Melanocyte of skin (primary cell): ENCODE measurements around the gene DERL2. TPM values are rescaled to one million over a fixed set of nuclear protein-coding genes. Genes with fewer than 3 reads are reported as not detected.

Source experiments
- total RNA-seq, 2 donors: library from RNA; depleted of rRNA; stranded (reverse); fragments of >200 nt; gene quantifications; 2 replicates each; pipeline ENCODE4 v1.2.3, GENCODE V29; 2012

DERL2 gene
- 10 to 100 TPM; 21.3 to 30.6 TPM for total RNA-seq

DNA sequence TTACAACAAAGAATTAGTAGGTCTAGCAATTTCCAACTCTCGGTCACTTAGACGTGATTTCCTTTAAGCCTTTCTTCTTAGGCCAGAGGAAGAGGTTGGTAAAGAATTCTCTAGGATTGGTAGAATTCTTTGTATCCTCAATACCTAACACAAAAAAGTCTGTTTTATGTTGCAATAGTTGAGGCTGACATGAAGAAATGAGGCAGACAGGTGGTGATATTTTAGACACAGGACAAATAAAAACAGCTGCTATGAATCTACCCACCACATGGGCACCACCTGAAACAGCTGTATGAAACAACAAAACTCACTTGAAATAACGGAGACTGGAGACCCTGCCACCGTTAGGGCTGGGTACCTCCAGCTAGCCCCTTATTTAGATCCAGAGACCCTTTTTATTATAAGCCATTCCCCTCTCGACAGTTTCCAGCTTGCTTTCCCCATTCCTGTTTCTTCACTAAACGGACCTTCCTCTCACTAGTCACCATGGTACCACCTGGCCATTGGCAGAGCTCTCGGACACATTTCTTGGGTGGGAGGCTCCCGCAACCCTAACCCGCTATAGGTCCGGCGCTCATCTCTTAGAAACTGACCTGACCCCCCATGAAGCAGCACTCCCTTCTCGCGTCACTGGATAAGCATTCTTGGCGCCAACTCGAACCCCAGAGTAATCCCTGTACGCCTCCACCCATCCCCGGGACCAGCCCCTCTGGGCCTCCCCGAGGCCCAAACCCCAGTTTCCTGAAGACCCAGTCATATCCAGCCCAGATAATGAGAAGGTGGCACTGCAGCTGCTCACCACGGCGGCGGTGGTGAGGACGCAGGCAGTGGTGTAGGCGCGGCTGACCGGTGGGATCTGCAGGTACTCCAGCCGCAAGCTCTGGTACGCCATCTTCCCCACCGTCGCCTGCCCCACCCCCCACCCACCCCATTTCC, at the start of gene DERL2:
Gene DERL2 (minus strand): TSS at position 909 of the 936 bp plus-strand sequence. CDS start 17 bp downstream, at position 892.

DNA sequence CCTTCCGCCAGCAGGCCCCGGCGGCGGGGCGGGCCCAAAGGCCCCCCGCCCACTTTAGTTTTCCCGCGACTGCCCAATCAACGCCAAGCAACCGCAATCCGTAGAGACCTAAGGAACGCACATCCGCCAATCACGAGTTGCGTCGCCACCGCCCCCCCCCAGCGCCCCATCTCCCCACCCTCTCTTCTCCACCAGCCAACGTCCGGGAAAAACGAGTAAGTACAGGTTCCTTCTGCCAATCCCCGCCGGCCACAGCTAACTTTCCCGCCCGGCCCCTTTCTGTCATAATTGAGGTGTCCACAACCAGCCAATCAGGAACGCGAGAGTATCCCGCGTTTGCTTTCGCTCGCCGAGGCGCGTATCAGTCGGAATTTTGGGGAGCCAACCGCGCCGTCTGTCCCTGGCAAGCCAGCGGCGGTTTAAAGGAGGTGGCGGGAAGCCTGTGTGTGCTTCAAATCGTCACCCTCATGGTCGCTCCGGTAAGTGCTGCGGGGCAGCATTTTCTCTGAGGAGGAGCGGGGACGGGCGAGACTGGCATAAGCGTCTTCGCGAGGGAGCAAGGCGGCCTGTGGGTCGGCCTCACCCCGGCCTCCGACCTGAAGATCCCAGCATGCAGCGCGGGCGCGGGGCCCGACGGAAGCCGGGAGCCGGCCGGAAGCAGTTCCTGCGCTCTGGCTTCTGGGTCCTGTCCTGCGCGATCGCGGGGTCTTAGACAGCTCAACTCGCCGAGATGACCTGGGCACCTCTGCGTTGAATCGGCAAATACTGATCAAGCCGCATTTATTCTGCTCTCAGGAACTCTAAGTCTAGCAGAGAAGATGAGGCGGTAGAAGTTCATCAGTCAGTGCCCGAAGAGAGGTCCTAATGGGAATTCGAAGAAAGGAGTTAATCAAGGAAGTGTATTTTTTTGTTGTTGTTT, 487 bp upstream of the DERL2 start, which contains the start of gene MIS12:
Gene MIS12 (plus strand): TSS at position 361 of the 919 bp plus-strand sequence. CDS start 2,297 bp downstream, outside the sequence.

GRCh38 chr17:5438716-5439445, 47.1 kb downstream of the DERL2 start, which contains the start of gene C1QBP:
Gene C1QBP, minus strand, starts transcription at chr17:5439155. Its CDS starts 82 bp downstream, at chr17:5439073.

Other genes with a start within 250 kb of the DERL2 start
- gene RABEP1, start 203.9 kb downstream of the DERL2 start, total RNA-seq, result 10 to 100 TPM; 35.4 to 35.6 TPM
- gene NUP88, start 66.5 kb downstream of the DERL2 start, total RNA-seq, result 100 to 1,000 TPM in 1 of 2 donors, 10 to 100 TPM in 1; 54.7 to 102 TPM
- 10 to 100 TPM; 28.2 to 37.3 TPM for gene RPAIN, start 66.0 kb downstream of the DERL2 start, total RNA-seq
- gene C1QBP, start 47.0 kb downstream of the DERL2 start, total RNA-seq, result 100 to 1,000 TPM; 178 to 431 TPM
- 10 to 100 TPM; 26.8 to 45.0 TPM for gene DHX33, start 17.2 kb downstream of the DERL2 start, total RNA-seq
- gene MIS12, start 388 bp upstream of the DERL2 start, total RNA-seq, result 10 to 100 TPM; 11.4 to 18.6 TPM
- 1 to 10 TPM in 1 of 2 donors, under 1 TPM in 1; 0.33 to 1.4 TPM for gene NLRP1, start 98.3 kb upstream of the DERL2 start, total RNA-seq